Kidney epithelial cell (primary cell): ENCODE data around the gene ERLEC1. TPM values are rescaled to one million over a fixed set of nuclear protein-coding genes. Genes with fewer than 3 reads are reported as not detected.

ENCODE experiments used
- DNase-seq: peaks from one replicate; pipeline ENCODE4 v3.0.0-alpha.2; 2010; ENCODE audit warnings: low read depth
- H3K27me3 ChIP-seq: 2 replicates; pipeline ENCODE4 v1.6.0; 2011; ENCODE audit warnings: low read length; ENCODE audit not compliant: control insufficient read depth, insufficient read depth
- H3K36me3 ChIP-seq: 2 replicates; pipeline ENCODE4 v1.5.1; 2011; ENCODE audit warnings: low read length; ENCODE audit not compliant: control insufficient read depth, insufficient read depth
- H3K4me3 ChIP-seq: 2 replicates; pipeline ENCODE4 v1.5.1; 2011; ENCODE audit warnings: low read depth, mild to moderate bottlenecking, control low read depth, low read length
- total RNA-seq: library from RNA; depleted of rRNA; stranded (reverse); fragments of >200 nt; gene quantifications from 2 replicates; pipeline ENCODE4 v1.2.3, GENCODE V29; 2015
- TF ChIP-seq, protein P1 (sequence below): IDR thresholded peaks from 2 replicates; pipeline ENCODE4 v1.5.1; 2011; ENCODE audit warnings: mild to moderate bottlenecking, moderate library complexity, low read length, control low read depth, inconsistent platforms; ENCODE audit not compliant: insufficient read depth, poor library complexity, severe bottlenecking

ERLEC1 gene
- 51.9 and 54.8 TPM in 2 replicates for total RNA-seq

DNA sequence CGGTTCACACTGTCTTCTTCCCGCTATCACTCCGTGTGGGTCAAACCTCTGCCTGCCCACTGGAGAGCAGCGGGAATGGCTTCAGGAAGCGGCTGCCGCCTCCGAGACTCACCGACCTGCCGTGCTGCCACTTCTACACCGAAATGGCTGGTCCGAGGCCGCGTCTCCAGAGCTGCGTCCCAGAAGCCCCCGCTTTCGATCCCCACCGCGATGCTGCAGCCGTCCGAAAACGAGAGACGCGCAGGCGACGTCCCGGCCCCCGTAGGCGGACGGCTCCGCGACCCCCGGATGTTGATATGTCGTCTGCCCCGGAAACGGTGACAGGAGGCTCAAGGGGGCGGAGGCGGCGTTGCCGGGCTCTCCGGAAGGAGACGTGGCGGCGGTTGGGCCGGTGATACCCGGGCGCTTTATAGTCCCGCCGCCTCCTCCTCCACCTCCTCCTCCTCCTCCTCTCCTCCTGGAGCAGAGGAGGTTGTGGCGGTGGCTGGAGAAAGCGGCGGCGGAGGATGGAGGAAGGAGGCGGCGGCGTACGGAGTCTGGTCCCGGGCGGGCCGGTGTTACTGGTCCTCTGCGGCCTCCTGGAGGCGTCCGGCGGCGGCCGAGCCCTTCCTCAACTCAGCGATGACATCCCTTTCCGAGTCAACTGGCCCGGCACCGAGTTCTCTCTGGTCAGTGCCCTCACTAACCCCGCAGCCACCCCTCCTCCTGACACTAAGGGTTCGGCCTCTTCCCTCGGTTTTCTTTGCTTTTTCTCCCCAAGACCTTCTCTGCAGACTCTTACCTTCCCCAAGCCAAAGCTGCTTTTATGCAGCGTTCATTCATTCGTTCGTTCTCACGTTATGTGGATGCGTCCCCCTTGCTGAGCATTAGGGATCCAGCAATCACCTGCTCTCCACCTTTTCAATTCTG lies at the start of gene ERLEC1, which contains the start of gene ASB3:
Gene ERLEC1, plus strand, starts transcription at position 340 of the 909 bp plus-strand sequence. Its CDS starts 167 bp downstream, at position 507.
Gene ASB3, minus strand, starts transcription at position 249 of the 909 bp plus-strand sequence. CDS start 21,381 bp downstream, outside the sequence.
- peak within 1 kb of the TSS; percentile 71 for H3K4me3 ChIP-seq
- H3K36me3 ChIP-seq: no peaks in the 10 kb centered on the region
- no peaks in the 10 kb centered on the region for H3K27me3 ChIP-seq
- TF ChIP-seq, protein P1, sequence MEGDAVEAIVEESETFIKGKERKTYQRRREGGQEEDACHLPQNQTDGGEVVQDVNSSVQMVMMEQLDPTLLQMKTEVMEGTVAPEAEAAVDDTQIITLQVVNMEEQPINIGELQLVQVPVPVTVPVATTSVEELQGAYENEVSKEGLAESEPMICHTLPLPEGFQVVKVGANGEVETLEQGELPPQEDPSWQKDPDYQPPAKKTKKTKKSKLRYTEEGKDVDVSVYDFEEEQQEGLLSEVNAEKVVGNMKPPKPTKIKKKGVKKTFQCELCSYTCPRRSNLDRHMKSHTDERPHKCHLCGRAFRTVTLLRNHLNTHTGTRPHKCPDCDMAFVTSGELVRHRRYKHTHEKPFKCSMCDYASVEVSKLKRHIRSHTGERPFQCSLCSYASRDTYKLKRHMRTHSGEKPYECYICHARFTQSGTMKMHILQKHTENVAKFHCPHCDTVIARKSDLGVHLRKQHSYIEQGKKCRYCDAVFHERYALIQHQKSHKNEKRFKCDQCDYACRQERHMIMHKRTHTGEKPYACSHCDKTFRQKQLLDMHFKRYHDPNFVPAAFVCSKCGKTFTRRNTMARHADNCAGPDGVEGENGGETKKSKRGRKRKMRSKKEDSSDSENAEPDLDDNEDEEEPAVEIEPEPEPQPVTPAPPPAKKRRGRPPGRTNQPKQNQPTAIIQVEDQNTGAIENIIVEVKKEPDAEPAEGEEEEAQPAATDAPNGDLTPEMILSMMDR: no peak
- peak; percentile 43 for DNase-seq

GRCh38 chr2:53737091-53737490 lies 49.8 kb upstream of the ERLEC1 start:
- H3K27me3 ChIP-seq: no peaks in the 10 kb centered on the region
- no peaks in the 10 kb centered on the region for H3K36me3 ChIP-seq
- DNase-seq: no peak
- no peak overlapping the region for H3K4me3 ChIP-seq
- TF ChIP-seq, protein P1: no peak

DNA sequence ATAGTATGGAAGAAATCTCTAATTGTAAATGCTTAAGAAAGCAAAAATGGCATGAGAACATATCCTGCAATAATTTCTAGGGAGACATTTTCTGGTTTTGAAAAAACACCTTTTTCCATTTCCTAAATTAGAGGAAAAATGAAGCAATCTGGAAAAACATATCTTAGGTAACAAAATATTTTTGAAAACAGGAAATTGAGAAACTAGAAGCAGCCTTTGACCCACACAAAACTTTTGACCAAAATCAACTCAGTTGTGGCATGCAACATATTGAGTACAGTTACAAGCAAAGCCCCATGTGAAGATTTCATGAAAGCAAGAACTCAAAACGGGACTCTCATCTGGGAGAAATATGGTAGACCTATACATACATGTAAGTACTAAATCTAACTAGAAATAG lies 47.8 kb upstream of the ERLEC1 start:
- Histone ChIP-seq H3K4me3 (no peak overlapping the region), H3K36me3 (no peaks in the 10 kb centered on the region), H3K27me3 (no peaks in the 10 kb centered on the region)
- DNase-seq: no peak
- TF ChIP-seq, protein P1: no peak

- Histone ChIP-seq H3K4me3 (no peak overlapping the region), H3K36me3 (no peaks in the 10 kb centered on the region), H3K27me3 (no peaks in the 10 kb centered on the region)
- peak; percentile 5 for DNase-seq
- TF ChIP-seq, protein P1: peak; percentile 29
These were observed 46.7 kb upstream of the ERLEC1 start for GRCh38 chr2:53740170-53740569.

DNA sequence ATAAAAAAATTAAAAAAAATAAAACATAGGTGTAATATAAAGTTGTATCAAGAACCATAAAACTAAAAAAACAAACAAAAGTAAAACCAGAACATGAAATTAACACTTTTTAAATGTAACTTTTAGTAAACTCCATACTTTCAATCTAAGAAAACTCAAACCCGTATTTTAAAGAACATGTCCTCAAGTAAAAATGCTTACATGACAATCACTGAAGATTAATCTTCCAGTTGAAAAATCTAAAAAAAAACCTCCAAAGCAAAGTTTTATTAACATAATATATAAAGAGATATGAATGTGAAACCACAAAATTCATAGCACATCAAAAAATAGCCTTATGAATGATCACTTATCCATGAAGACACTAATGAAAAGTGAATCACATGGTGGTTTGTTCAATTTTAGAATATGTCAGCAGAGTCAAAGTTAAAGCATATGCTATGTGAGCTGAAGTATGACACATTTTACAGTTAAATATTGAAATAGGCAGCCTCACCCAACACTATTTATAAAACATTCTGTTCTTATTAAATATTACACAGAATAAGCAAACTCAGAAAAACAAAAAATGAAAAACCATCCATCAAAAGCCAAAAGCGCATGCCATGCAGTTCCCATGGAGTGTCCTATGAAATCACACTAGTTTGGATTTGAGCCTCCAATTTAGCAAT lies 42.3 kb upstream of the ERLEC1 start:
- H3K36me3 ChIP-seq: no peaks in the 10 kb centered on the region
- no peak for DNase-seq
- no peak overlapping the region for H3K4me3 ChIP-seq
- no peaks in the 10 kb centered on the region for H3K27me3 ChIP-seq
- TF ChIP-seq, protein P1: no peak
